ENCODE measurements around the gene KNDC1.
"Not testable (repeated sequence)": the region's sequence is repeated elsewhere in the genome, so short reads cannot be mapped to it uniquely, and the experiment has no call there.

The KNDC1 gene

GRCh38 chr10:133159950-133160825, at the start of gene KNDC1:
TSS of gene KNDC1 (plus strand) at chr10:133160219. CDS start at chr10:133160468, 249 bp downstream.
- no peak for DNase-seq

- DNase-seq, result no peak
These were observed 49.3 kb upstream of the KNDC1 start for GRCh38 chr10:133110609-133111275.

GRCh38 chr10:133111640-133112039, 48.4 kb upstream of the KNDC1 start:
- not testable (repeated sequence) for DNase-seq

- DNase-seq, result no peak
These were observed 46.7 kb upstream of the KNDC1 start for GRCh38 chr10:133113146-133113830.

GRCh38 chr10:133113847-133114246, 46.2 kb upstream of the KNDC1 start:
- no peak for DNase-seq

GRCh38 chr10:133114251-133114650, 45.8 kb upstream of the KNDC1 start:
- DNase-seq, result no peak

GRCh38 chr10:133114726-133115452, 45.1 kb upstream of the KNDC1 start:
- DNase-seq, result no peak

GRCh38 chr10:133115453-133115842, 44.6 kb upstream of the KNDC1 start:
- DNase-seq, result no peak

GRCh38 chr10:133115976-133116375, 44.0 kb upstream of the KNDC1 start:
- DNase-seq, result no peak

- no peak for DNase-seq
These were observed 43.6 kb upstream of the KNDC1 start for GRCh38 chr10:133116455-133116854.

GRCh38 chr10:133117036-133117687, 42.9 kb upstream of the KNDC1 start:
- DNase-seq, result no peak

- DNase-seq, result no peak
These were observed 42.3 kb upstream of the KNDC1 start for GRCh38 chr10:133117688-133118071.

GRCh38 chr10:133121479-133121878, 38.5 kb upstream of the KNDC1 start:
- no peak for DNase-seq

- no peak for DNase-seq
These were observed 37.7 kb upstream of the KNDC1 start for GRCh38 chr10:133122171-133122935.

GRCh38 chr10:133123050-133123745, 36.8 kb upstream of the KNDC1 start:
- no peak for DNase-seq

GRCh38 chr10:133123746-133124356, 36.2 kb upstream of the KNDC1 start:
- no peak for DNase-seq

- peak; percentile 17 for DNase-seq
These were observed 35.4 kb upstream of the KNDC1 start for GRCh38 chr10:133124357-133125211.

- no peak for DNase-seq
These were observed 34.1 kb upstream of the KNDC1 start for GRCh38 chr10:133125901-133126300.
